Lower lobe of right lung (tissue), 2 donors: Measurements from ENCODE around the gene KCNE3. TPM values are rescaled to one million over a fixed set of nuclear protein-coding genes. Genes with fewer than 3 reads are reported as not detected.

ENCODE experiments used
- ATAC-seq, 2 donors: fragments of 200-7000 bp; cut with Tn5 transposase; one replicate each; pipeline ENCODE4 v1.9.1; 2020 to 2022; ENCODE audit warnings: mild to moderate bottlenecking in 2 of 2, moderate library complexity in 2 of 2
- DNase-seq: peaks from one replicate; pipeline ENCODE4 v3.0.0-alpha.2; 2020
- H3K27ac ChIP-seq: fragments of 200-600 bp; one replicate; pipeline ENCODE4 v1.8.0; 2022
- H3K27me3 ChIP-seq: fragments of 200-600 bp; one replicate; pipeline ENCODE4 v1.8.0; 2022; ENCODE audit warnings: low read depth
- H3K36me3 ChIP-seq: fragments of 200-600 bp; one replicate; pipeline ENCODE4 v1.8.0; 2022; ENCODE audit warnings: mild to moderate bottlenecking
- H3K4me1 ChIP-seq: fragments of 200-600 bp; one replicate; pipeline ENCODE4 v1.8.0; 2022
- H3K4me3 ChIP-seq: fragments of 200-600 bp; one replicate; pipeline ENCODE4 v1.8.0; 2022; ENCODE audit warnings: mild to moderate bottlenecking
- H3K9me3 ChIP-seq: fragments of 200-600 bp; one replicate; pipeline ENCODE4 v1.8.0; 2022
- CTCF ChIP-seq: fragments of 200-600 bp; IDR thresholded peaks from one replicate; pipeline ENCODE4 v1.8.0; 2022; ENCODE audit warnings: antibody characterized with exemption, mild to moderate bottlenecking
- intact Hi-C: fragments of 100-400 bp; cut with DNase I; formaldehyde crosslinking; loops from one replicate; pipeline ENCODE4 v1.11.0; 2022
- total RNA-seq: library from RNA; stranded (reverse); fragmentation: NEBNext Ultra II Directional; extraction: Animal tissue kit (Norgen Biotek cat#: 25700); gene quantifications from one replicate; pipeline ENCODE4 v1.2.1, GENCODE V29; 2021
- donor health status: DM: no; HTN: yes; CAD: no; lungs with severe emphysema.

KCNE3 gene
- total RNA-seq, 1 donor from 2014 or later = 34.9 TPM

GRCh38 chr11:74490941-74491340 is 23.6 kb upstream of the KCNE3 start:
- DNase-seq = no peak
- Histone ChIP-seq H3K36me3 (peaks cover 7% of the 10 kb centered on the region), H3K27ac (no peak overlapping the region), H3K27me3 (no peaks in the 10 kb centered on the region), H3K4me3 (no peak overlapping the region), H3K9me3 (no peaks in the 10 kb centered on the region), H3K4me1 (peaks cover 13% of the 10 kb centered on the region)
- intact Hi-C loops = no loop called here
- no peak for TF ChIP-seq CTCF
- no peak for ATAC-seq

DNA sequence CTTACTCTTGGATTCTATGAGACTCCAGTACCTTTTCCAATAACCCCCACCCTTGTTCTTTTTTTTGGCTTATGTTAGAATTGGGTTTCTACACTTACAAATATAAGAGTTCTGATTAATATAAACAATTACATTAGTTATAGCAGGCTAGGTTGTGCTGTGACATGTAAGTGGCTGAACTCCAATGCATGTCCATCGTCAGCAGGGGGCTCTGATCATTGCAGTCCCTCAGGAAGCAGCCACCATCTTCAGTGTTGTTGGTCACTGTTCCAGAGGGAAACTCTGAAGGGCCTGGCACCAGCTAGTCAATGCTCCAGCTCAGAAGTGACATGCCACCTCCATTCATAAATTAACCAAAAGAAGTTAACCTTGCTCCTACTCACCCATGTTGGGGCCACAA is 20.5 kb upstream of the KCNE3 start:
- no peak overlapping the region for H3K27ac ChIP-seq
- intact Hi-C loops = no loop called here
- H3K4me1 ChIP-seq = peaks cover 7% of the 10 kb centered on the region
- ATAC-seq (no peak), DNase-seq (no peak)
- no peaks in the 10 kb centered on the region for H3K27me3 ChIP-seq
- TF ChIP-seq CTCF = no peak
- H3K9me3 ChIP-seq = no peaks in the 10 kb centered on the region
- peaks cover 7% of the 10 kb centered on the region for H3K36me3 ChIP-seq
- no peak overlapping the region for H3K4me3 ChIP-seq

GRCh38 chr11:74485868-74486267 is 18.5 kb upstream of the KCNE3 start:
- ATAC-seq (no peak), DNase-seq (no peak)
- intact Hi-C loops = no loop called here

DNA sequence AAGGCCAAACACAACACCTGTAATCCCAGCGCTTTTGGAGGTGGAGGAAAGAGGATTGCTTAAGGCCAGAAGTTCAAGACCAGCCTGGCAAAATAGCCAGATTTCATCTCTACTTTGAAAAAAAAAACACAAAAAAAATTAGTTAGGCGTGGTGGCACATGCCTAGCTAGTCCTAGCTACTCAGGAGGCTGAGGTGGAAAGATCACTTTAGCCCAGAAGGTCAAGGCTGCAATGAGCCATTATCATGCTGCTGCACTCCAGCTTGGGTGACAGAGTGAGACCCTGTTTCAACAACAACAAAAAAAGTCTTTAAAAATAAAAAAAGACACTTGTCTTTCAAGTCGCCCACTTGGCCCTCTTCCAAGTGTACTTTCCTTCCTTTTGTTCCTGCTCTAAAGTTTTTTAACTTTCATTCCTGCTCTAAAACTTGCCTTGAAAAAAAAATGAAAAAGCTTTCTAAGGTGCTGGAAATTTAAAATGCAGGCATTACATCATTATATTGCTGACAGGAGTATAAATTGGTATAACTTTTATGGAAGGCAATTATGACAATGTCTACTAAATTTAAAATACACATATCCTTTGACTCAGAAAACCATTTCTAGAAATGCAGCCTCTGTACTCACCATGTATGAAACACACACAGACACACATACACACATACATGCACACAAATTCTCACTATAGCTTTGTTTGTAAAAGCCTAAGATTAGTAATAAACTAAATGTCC is 13.5 kb upstream of the KCNE3 start:
- TF ChIP-seq CTCF = no peak
- ATAC-seq = no peak
- no peak for DNase-seq
- H3K36me3 ChIP-seq = no peaks in the 10 kb centered on the region
- no peaks in the 10 kb centered on the region for H3K9me3 ChIP-seq
- no peak overlapping the region for H3K27ac ChIP-seq
- H3K4me1 ChIP-seq = no peaks in the 10 kb centered on the region
- intact Hi-C loops = no loop called here
- no peak overlapping the region for H3K4me3 ChIP-seq
- H3K27me3 ChIP-seq = no peaks in the 10 kb centered on the region

More at GRCh38 chr11:74485868-74486267, 18.5 kb upstream of the KCNE3 start:
- no peaks in the 10 kb centered on the region for H3K36me3 ChIP-seq
- H3K27ac ChIP-seq = no peak overlapping the region
- no peaks in the 10 kb centered on the region for H3K4me1 ChIP-seq
- no peaks in the 10 kb centered on the region for H3K9me3 ChIP-seq
- TF ChIP-seq CTCF = no peak
- H3K27me3 ChIP-seq = no peaks in the 10 kb centered on the region
- H3K4me3 ChIP-seq = no peak overlapping the region

DNA sequence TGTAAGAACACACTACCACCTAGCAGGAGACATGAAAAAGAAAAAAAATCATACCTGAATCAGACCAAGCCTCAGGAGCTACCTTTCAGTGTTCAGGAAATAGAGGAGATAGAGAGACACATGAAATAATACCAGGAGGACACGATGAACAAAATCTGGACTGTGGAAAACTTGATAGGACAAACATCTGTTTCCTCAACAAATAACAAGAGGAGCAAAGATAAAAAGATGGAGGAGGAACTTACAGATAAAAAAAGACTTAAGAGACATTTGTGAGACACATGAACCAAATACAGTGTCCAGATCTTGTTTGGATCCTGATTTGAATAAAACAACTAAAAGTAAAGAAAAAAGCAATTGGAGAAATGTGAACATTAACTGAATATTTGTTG is 12.4 kb upstream of the KCNE3 start:
- Histone ChIP-seq H3K4me3 (no peak overlapping the region), H3K4me1 (no peaks in the 10 kb centered on the region), H3K27ac (no peak overlapping the region), H3K27me3 (no peaks in the 10 kb centered on the region), H3K36me3 (no peaks in the 10 kb centered on the region), H3K9me3 (no peaks in the 10 kb centered on the region)
- intact Hi-C loops = no loop called here
- DNase-seq = no peak
- ATAC-seq = no peak
- TF ChIP-seq CTCF = no peak
